Esophagus squamous epithelium (tissue), 5 donors: ENCODE results near the gene PSMC1. TPM values are rescaled to one million over a fixed set of nuclear protein-coding genes. Genes with fewer than 3 reads are reported as not detected.
"Not testable (repeated sequence)": the region's sequence is repeated elsewhere in the genome, so short reads cannot be mapped to it uniquely, and the experiment has no call there.

Experiments
- DNase-seq: peaks from one replicate; lab custom pipeline; 2025; lab: John Stamatoyannopoulos, UW
- H3K27ac ChIP-seq, 4 donors: fragments of 200-600 bp; sonication (generic); one replicate each; pipeline ENCODE4 v1.5.1; 2016 to 2019; ENCODE audit warnings: mild to moderate bottlenecking in 1 of 4
- H3K27me3 ChIP-seq, 4 donors: fragments of 200-600 bp; sonication (generic); 1 replicate in 3 of 4; 2 replicates in 1 of 4; pipeline versions ENCODE4 v1.5.1 to v1.6.0; 2017 to 2021; ENCODE audit warnings: antibody characterized with exemption in 1 of 4
- H3K36me3 ChIP-seq, 3 donors: fragments of 200-600 bp; sonication (generic); one replicate each; pipeline ENCODE4 v1.5.1; 2016 to 2019
- H3K4me1 ChIP-seq, 3 donors: fragments of 200-600 bp; sonication (generic); one replicate each; pipeline ENCODE4 v1.5.1; 2017 to 2019
- H3K4me3 ChIP-seq, 4 donors: fragments of 200-600 bp; sonication (generic); 1 replicate in 3 of 4; 2 replicates in 1 of 4; pipeline ENCODE4 v1.5.1; 2016 to 2019; ENCODE audit warnings: mild to moderate bottlenecking in 2 of 4, moderate library complexity in 1 of 4
- H3K9me3 ChIP-seq, 3 donors: fragments of 200-600 bp; sonication (generic); one replicate each; pipeline ENCODE4 v1.5.1; 2016 to 2019
- CTCF ChIP-seq, 6 experiments: fragments of 450-650 bp in 4 of 6; fragments of 200-600 bp in 2 of 6; sonication (generic) in 2 of 6; IDR thresholded peaks; one replicate each; pipeline ENCODE4 v1.5.1; 2016 to 2019; ENCODE audit warnings: antibody characterized with exemption in 6 of 6, mild to moderate bottlenecking in 4 of 6, moderate library complexity in 4 of 6
- POLR2A ChIP-seq, 4 donors: fragments of 450-650 bp; IDR thresholded peaks; one replicate each; pipeline ENCODE4 v1.6.1; 2017; ENCODE audit warnings: antibody characterized with exemption in 4 of 4, mild to moderate bottlenecking in 4 of 4, moderate library complexity in 3 of 4
- WGBS, 2 donors: methylation state at CpG; one replicate each; pipeline ENCODE4 v1.1.5; 2018; 5-methylcytosine and 5-hydroxymethylcytosine counted together
- intact Hi-C: fragments of 100-400 bp; cut with DNase I; formaldehyde crosslinking; loops from one replicate; pipeline ENCODE4 v1.15.0; 2022
- total RNA-seq, 4 donors: library from RNA; depleted of rRNA; stranded (reverse); fragments of >200 nt; gene quantifications; one replicate each; pipeline ENCODE4 v1.1.0, GENCODE V29; 2016
- donor health status: DM: yes; HTN: yes; CAD: no.

PSMC1 gene
- total RNA-seq, 4 donors from 2014 or later: 102 to 199 (median 142) TPM

DNA sequence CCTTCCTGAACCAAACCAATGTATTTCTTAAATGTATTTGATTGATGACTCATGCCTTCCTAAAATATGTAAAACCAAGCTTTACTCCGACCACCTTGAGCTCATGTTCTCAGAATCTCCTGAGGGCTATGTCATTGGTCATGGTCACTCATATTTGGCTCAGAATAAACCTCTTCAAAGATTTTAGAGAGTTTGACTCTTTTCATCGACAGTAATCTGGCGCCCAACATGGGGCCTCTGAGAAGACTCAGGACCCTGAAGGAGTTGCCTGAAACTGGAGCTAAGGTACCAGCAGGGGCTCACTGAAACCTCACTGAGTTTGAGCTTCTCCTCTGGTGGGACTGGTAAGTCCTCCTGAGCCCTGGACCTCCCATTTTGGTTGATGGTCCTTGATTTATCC lies 17.2 kb upstream of the PSMC1 start:
- 59 to 81% methylated on average over 2 to 3 of the region's 3 CpGs for WGBS, 2 donors

GRCh38 chr14:90242444-90242843 lies 13.9 kb upstream of the PSMC1 start:
- intact Hi-C loops: no loop called here
- DNase-seq: no peak
- peaks cover 13 to 43% (median 36%) of the 10 kb centered on the region in 3 donors for H3K9me3 ChIP-seq

More for the DNA sequence above, 17.2 kb upstream of the PSMC1 start:
- no peak for DNase-seq
- no peaks in the 10 kb centered on the region for H3K36me3 ChIP-seq
- H3K9me3 ChIP-seq: peaks cover 13 to 52% (median 36%) of the 10 kb centered on the region in 3 donors
- no peak for TF ChIP-seq CTCF (IDR thresholded peaks at IDR 0.05)
- no peak for TF ChIP-seq POLR2A (IDR thresholded peaks at IDR 0.05)
- intact Hi-C loops: no loop called here
- H3K4me3 ChIP-seq: no peak overlapping the region
- peaks cover 0 to 6% (median 3%) of the 10 kb centered on the region in 3 donors for H3K4me1 ChIP-seq
- peaks cover 0 to 47% (median 0%) of the 10 kb centered on the region in 4 donors for H3K27me3 ChIP-seq
- H3K27ac ChIP-seq: no peak overlapping the region

GRCh38 chr14:90246936-90247335 lies 9.4 kb upstream of the PSMC1 start:
- Histone ChIP-seq H3K27me3 (peaks cover 0 to 10% (median 0%) of the 10 kb centered on the region in 4 donors), H3K36me3 (no peaks in the 10 kb centered on the region), H3K4me1 (no peaks in the 10 kb centered on the region), H3K9me3 (no peaks in the 10 kb centered on the region), H3K4me3 (no peak overlapping the region), H3K27ac (no peak overlapping the region)
- intact Hi-C loops: no loop called here
- WGBS, 2 donors: 72 to 88% methylated on average over 4 of the region's 4 CpGs
- TF ChIP-seq POLR2A (IDR thresholded peaks at IDR 0.05) (no peak), CTCF (IDR thresholded peaks at IDR 0.05) (no peak)
- no peak for DNase-seq

More at GRCh38 chr14:90242444-90242843, 13.9 kb upstream of the PSMC1 start:
- Histone ChIP-seq H3K27ac (no peak overlapping the region), H3K4me1 (no peaks in the 10 kb centered on the region), H3K36me3 (no peaks in the 10 kb centered on the region), H3K27me3 (peaks cover 0 to 17% (median 0%) of the 10 kb centered on the region in 4 donors), H3K4me3 (no peak overlapping the region)
- TF ChIP-seq CTCF (IDR thresholded peaks at IDR 0.05) (no peak), POLR2A (IDR thresholded peaks at IDR 0.05) (no peak)

- H3K9me3 ChIP-seq, H3K27me3 ChIP-seq, DNase-seq, H3K4me3 ChIP-seq, intact Hi-C loops, H3K4me1 ChIP-seq, H3K36me3 ChIP-seq, H3K27ac ChIP-seq: not testable (repeated sequence)
- WGBS, 2 donors: 70 to 75% methylated on average over 10 of the region's 10 CpGs
These were observed 8.9 kb upstream of the PSMC1 start for GRCh38 chr14:90247441-90247840.

DNA sequence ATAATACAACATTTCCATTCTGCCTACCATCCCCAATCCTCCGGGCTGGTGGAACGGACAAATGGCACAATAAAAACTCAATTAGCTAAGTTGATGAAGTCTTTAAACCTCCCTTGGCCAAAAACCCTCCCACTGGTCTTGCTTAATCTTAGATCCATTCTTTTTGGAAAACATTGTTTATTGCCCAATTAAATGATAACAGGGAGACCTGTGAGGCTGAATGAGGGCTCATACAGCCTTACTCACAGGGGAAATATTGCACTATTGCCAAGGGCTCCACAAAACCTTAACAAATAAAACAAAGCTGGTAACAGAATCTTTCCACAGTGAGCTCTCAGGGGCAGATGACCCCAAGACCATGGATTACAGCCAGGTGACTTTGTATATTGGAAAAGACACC lies 7.8 kb upstream of the PSMC1 start:
- Histone ChIP-seq H3K36me3 (no peaks in the 10 kb centered on the region), H3K4me1 (no peaks in the 10 kb centered on the region), H3K27me3 (peaks cover 0 to 17% (median 0%) of the 10 kb centered on the region in 4 donors), H3K4me3 (no peak overlapping the region), H3K27ac (no peak overlapping the region), H3K9me3 (no peaks in the 10 kb centered on the region)
- intact Hi-C loops: no loop called here
- WGBS, 2 donors: 88% methylated on average over 2 of the region's 2 CpGs
- DNase-seq: no peak
- TF ChIP-seq CTCF (IDR thresholded peaks at IDR 0.05) (no peak), POLR2A (IDR thresholded peaks at IDR 0.05) (no peak)

DNA sequence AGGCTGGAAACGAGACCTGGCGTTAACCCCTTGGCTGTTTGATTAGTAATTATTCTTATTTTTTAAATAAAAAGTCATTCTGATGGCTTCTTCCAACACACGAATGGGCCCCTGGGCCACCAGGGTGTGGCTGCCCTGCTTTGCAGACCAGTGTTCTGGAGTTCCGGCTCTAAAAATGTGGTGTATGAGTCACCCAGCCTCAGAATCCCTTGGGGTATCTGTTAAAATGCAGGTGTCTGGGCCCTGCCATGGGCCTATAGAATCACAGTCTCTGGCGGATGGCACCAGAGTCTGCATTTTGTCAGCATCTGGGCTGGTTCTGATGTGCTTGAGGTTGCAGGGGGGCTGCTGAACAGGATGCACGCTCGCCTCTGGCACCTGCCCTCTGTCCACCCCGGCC lies 2.5 kb upstream of the PSMC1 start:
- Histone ChIP-seq H3K4me1 (peaks cover 10 to 24% (median 15%) of the 10 kb centered on the region in 3 donors), H3K4me3 (no peak overlapping the region), H3K9me3 (no peaks in the 10 kb centered on the region), H3K27me3 (peaks cover 0 to 23% (median 0%) of the 10 kb centered on the region in 4 donors), H3K27ac (no peak overlapping the region), H3K36me3 (peaks cover 0 to 3% (median 0%) of the 10 kb centered on the region in 3 donors)
- WGBS, 2 donors: 64 to 72% methylated on average over 4 to 7 of the region's 8 CpGs
- no peak for DNase-seq
- intact Hi-C loops: no loop called here
- TF ChIP-seq POLR2A (IDR thresholded peaks at IDR 0.05) (no peak), CTCF (IDR thresholded peaks at IDR 0.05) (no peak)
